Panc1 (cell line): Measurements from ENCODE around the gene AHSG.

Experiments used
- CTCF ChIP-seq: fragments of 450-650 bp; IDR thresholded peaks from 2 replicates; pipeline ENCODE4 v1.5.1; 2017; ENCODE audit warnings: mild to moderate bottlenecking
- REST ChIP-seq, 2 experiments: IDR thresholded peaks; 2 replicates each; pipeline ENCODE4 v1.6.1; 2011 to 2012; ENCODE audit warnings: low read depth in 2 of 2, control low read depth in 1 of 2, low read length in 1 of 2, mild to moderate bottlenecking in 1 of 2, moderate library complexity in 1 of 2; ENCODE audit not compliant: insufficient read depth in 1 of 2

- TF ChIP-seq CTCF: no peak
- no peak for TF ChIP-seq REST (IDR thresholded peaks at IDR 0.05; ENCODE audit: insufficient read depth in 1 of 2, low read depth in 2 of 2, low read length in 1 of 2)
Observed at GRCh38 chr3:186593862-186594261, 19.0 kb upstream of the AHSG start.
